Testis (tissue), 2 donors: ENCODE results near the gene MAN1A1.

ENCODE experiments used
- POLR2A ChIP-seq: fragments of 450-650 bp; IDR thresholded peaks from one replicate; pipeline ENCODE4 v1.6.1; 2017; ENCODE audit warnings: antibody characterized with exemption, mild to moderate bottlenecking, moderate library complexity
- TF ChIP-seq, protein P1 (sequence below), 3 experiments: fragments of 450-650 bp in 2 of 3; fragments of 200-600 bp in 1 of 3; sonication (generic) in 1 of 3; IDR thresholded peaks; one replicate each; pipeline ENCODE4 v1.5.1; 2016 to 2019; ENCODE audit warnings: antibody characterized with exemption in 3 of 3, mild to moderate bottlenecking in 2 of 3, moderate library complexity in 1 of 3

DNA sequence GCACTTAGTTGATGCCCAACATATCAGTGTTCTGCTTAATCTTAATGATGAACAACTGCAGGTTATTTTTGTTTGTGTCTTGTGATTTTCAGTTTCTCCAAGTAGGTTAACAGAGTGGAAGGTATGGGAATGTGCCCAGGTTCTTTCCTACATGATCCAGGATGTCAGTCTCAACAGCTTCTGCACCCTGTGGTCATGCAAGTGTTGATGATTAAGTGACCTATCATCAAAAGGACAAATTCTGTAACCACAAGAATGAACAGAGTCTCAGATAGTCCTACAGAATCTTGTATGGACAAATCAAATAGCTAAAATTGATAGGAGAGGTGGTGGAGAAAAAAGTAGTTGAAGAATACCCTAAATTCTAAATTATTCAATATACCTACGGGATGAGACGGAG is 26.1 kb downstream of the MAN1A1 start:
- TF ChIP-seq POLR2A: no peak
- TF ChIP-seq, protein P1, sequence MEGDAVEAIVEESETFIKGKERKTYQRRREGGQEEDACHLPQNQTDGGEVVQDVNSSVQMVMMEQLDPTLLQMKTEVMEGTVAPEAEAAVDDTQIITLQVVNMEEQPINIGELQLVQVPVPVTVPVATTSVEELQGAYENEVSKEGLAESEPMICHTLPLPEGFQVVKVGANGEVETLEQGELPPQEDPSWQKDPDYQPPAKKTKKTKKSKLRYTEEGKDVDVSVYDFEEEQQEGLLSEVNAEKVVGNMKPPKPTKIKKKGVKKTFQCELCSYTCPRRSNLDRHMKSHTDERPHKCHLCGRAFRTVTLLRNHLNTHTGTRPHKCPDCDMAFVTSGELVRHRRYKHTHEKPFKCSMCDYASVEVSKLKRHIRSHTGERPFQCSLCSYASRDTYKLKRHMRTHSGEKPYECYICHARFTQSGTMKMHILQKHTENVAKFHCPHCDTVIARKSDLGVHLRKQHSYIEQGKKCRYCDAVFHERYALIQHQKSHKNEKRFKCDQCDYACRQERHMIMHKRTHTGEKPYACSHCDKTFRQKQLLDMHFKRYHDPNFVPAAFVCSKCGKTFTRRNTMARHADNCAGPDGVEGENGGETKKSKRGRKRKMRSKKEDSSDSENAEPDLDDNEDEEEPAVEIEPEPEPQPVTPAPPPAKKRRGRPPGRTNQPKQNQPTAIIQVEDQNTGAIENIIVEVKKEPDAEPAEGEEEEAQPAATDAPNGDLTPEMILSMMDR (IDR thresholded peaks at IDR 0.05): no peak
